ENCODE results near the gene ANKRD26.

GRCh38 chr10:27143686-27144085, 43.4 kb upstream of the ANKRD26 start:
- TF ChIP-seq EP300 (IDR thresholded peaks at IDR 0.05) (no peak), CTCF (IDR thresholded peaks at IDR 0.05) (no peak)
